Stimulated activated CD4-positive, alpha-beta T cell treated with anti-CD3 and anti-CD28 coated beads, Interleukin-15, amount 100 ng/mL, for 24 hours (primary cell): ENCODE measurements around the gene CHMP2A.
"Not testable (repeated sequence)": the region's sequence is repeated elsewhere in the genome, so short reads cannot be mapped to it uniquely, and the experiment has no call there.

Experiments used
- DNase-seq: peaks from one replicate; pipeline ENCODE4 v3.0.0-alpha.2; 2020

Gene CHMP2A

GRCh38 chr19:58553799-58554493 is 959 bp downstream of the CHMP2A start:
- no peak for DNase-seq

- no peak for DNase-seq
Measured at GRCh38 chr19:58552655-58553054, 2.2 kb downstream of the CHMP2A start.

GRCh38 chr19:58551577-58552471 is 3.1 kb downstream of the CHMP2A start:
- DNase-seq = no peak

GRCh38 chr19:58551123-58551497 is 3.8 kb downstream of the CHMP2A start:
- DNase-seq = no peak

GRCh38 chr19:58550362-58551122 is 4.4 kb downstream of the CHMP2A start:
- no peak for DNase-seq

GRCh38 chr19:58549664-58550361 is 5.1 kb downstream of the CHMP2A start:
- no peak for DNase-seq

GRCh38 chr19:58548859-58549663 is 5.8 kb downstream of the CHMP2A start:
- no peak for DNase-seq

GRCh38 chr19:58547323-58548312 is 7.3 kb downstream of the CHMP2A start:
- DNase-seq = no peak

GRCh38 chr19:58546019-58546530 is 8.8 kb downstream of the CHMP2A start:
- DNase-seq = no peak

- DNase-seq = no peak
Measured at GRCh38 chr19:58545286-58546018, 9.5 kb downstream of the CHMP2A start.

- DNase-seq = peak; percentile 75
Measured at GRCh38 chr19:58544591-58545285, 10.2 kb downstream of the CHMP2A start.

- DNase-seq = peak; percentile 100
Measured at GRCh38 chr19:58543826-58544590, 10.9 kb downstream of the CHMP2A start, which contains the start of gene TRIM28. Gene TRIM28, plus strand, starts transcription at chr19:58544064. Its CDS starts 694 bp downstream, at chr19:58544758.

- not testable (repeated sequence) for DNase-seq
Measured at GRCh38 chr19:58542641-58543372, 12.1 kb downstream of the CHMP2A start.

GRCh38 chr19:58539169-58539559 is 15.7 kb downstream of the CHMP2A start:
- DNase-seq = not testable (repeated sequence)

GRCh38 chr19:58538257-58539168 is 16.4 kb downstream of the CHMP2A start:
- peak; percentile 67 for DNase-seq
